Measurements from ENCODE around the gene NR1D1.

Gene NR1D1

DNA sequence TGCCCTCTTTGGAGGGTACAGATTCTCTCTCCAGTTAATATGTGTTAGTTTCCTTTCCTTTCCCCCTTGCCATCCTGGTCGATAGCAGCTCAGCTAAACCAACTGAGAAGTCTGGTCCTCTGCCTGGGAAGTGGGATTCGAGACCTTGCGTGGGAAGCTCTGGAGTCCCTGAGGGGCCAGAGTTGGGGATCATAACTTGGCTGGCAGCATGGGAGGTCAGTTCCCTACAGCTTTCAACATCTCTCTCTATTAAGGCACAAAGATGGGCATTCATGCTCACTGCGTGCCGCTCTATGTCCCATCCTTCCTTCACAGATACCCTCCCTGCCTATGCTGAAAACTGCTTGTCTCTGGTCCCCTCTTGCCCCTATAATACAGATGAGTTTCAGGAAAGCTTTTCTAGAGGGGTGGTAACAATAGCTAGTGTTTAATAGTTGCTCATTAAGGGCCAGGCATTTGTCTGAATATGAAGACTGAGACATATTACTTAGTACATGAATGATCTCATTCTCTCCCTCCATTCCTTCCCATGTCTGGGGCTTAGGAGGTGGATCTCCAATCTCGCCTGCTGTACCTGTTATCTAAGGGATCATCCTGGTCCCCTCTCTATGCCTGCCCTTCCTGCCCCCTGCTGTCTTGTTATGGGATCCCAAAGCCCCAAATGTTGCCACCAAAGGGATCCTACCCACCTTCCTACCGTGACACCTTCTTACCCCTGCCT lies 26.8 kb downstream of the NR1D1 start:
- TF ChIP-seq, protein P1, sequence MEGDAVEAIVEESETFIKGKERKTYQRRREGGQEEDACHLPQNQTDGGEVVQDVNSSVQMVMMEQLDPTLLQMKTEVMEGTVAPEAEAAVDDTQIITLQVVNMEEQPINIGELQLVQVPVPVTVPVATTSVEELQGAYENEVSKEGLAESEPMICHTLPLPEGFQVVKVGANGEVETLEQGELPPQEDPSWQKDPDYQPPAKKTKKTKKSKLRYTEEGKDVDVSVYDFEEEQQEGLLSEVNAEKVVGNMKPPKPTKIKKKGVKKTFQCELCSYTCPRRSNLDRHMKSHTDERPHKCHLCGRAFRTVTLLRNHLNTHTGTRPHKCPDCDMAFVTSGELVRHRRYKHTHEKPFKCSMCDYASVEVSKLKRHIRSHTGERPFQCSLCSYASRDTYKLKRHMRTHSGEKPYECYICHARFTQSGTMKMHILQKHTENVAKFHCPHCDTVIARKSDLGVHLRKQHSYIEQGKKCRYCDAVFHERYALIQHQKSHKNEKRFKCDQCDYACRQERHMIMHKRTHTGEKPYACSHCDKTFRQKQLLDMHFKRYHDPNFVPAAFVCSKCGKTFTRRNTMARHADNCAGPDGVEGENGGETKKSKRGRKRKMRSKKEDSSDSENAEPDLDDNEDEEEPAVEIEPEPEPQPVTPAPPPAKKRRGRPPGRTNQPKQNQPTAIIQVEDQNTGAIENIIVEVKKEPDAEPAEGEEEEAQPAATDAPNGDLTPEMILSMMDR (conservative IDR thresholded peaks at IDR 0.05; ENCODE audit: low read depth) = no peak
- DNase-seq (ENCODE audit: low spot score) = no peak
- POLR2A ChIA-PET (ENCODE audit: low non-redundant PET) = no interaction called here
- H3K27ac ChIP-seq = peak overlapping the region; percentile 95
- CTCF ChIA-PET = interaction anchor here (2.7 to 5.9 kb wide), 3 partner anchors 11 to 46 kb away, joined by 18 to 38 read pairs (median 19); partner anchors contain the start of gene THRA

DNA sequence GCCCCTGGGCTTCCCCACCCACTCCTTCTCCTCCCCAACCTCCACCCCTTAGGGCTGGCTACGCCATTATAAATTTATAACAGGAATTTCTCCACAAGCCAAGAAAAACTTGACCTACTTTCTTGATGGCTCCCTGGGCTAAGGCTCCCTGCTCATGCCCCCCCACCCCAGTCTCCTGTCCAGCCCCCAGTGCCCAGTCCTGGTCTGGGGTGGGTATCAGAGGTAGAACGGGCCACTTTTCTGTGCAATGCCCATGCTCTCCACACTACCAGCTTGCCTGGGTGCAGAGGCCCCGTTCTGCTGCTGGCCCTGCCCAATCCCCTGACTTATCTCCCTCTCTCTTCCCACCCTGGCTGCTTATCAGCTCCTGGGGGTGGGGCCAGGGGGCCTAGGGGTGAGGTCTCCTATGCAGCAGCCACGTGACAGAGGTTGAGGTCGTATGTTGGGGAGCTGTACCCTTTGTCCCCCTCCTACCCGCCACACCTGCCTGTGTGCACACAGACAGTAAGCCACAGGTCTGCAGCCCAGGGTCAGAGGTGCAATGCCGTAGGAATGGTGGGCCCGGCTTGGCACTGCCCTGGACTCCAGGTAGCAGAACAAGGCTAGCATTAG lies 27.5 kb downstream of the NR1D1 start:
- H3K27ac ChIP-seq = peak overlapping the region; percentile 95
- TF ChIP-seq, protein P1 (conservative IDR thresholded peaks at IDR 0.05; ENCODE audit: low read depth) = no peak

DNA sequence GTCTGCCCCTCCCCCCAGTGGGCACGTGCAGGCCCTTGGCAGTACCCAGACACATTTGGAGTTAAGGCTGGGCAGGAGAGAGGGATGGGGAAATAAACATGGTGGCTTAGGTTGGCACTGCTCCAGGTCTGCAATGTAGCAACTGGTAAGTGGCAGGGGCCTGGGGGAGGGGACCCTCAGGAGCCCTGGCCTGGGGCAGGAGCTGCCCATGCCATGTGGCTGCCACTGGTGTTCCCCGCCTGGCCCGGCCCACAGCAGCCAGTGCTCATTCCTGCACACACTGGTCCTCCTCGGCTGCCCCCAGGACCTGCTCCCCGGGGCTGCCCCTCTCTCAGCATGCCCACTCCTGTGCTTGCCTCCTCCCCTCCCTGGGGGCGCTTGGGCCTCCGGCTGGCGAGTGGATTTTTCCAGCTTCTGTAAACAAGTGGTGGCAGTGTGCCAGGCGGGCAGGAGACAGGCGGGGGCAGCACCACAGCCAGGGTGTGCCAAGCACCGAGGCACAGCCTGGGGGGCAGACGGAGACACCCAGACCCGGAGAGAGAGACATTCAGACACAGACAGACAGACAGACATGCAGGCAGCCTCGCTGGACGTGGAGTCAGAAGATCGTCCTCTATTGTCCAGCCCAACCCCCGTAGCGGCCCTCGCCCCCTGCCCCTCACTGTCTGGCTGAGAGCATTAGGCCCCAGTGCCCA lies 28.2 kb downstream of the NR1D1 start:
- no peak for DNase-seq (ENCODE audit: low spot score)
- H3K27ac ChIP-seq = peak overlapping the region; percentile 95
- ChIA-PET CTCF (interaction anchor here (0.8 to 5.9 kb wide), 5 partner anchors 14 to 97 kb away, joined by 3 to 38 read pairs (median 8); no protein-coding TSS in a partner anchor), POLR2A (ENCODE audit: low non-redundant PET) (no interaction called here)
- TF ChIP-seq, protein P1 (conservative IDR thresholded peaks at IDR 0.05; ENCODE audit: low read depth) = no peak

More for the DNA sequence above, 27.5 kb downstream of the NR1D1 start:
- ChIA-PET POLR2A (ENCODE audit: low non-redundant PET) (no interaction called here), CTCF (interaction anchor here (0.8 to 5.9 kb wide), 4 partner anchors 13 to 96 kb away, joined by 3 to 38 read pairs (median 11); no protein-coding TSS in a partner anchor)
- no peak for DNase-seq (ENCODE audit: low spot score)

DNA sequence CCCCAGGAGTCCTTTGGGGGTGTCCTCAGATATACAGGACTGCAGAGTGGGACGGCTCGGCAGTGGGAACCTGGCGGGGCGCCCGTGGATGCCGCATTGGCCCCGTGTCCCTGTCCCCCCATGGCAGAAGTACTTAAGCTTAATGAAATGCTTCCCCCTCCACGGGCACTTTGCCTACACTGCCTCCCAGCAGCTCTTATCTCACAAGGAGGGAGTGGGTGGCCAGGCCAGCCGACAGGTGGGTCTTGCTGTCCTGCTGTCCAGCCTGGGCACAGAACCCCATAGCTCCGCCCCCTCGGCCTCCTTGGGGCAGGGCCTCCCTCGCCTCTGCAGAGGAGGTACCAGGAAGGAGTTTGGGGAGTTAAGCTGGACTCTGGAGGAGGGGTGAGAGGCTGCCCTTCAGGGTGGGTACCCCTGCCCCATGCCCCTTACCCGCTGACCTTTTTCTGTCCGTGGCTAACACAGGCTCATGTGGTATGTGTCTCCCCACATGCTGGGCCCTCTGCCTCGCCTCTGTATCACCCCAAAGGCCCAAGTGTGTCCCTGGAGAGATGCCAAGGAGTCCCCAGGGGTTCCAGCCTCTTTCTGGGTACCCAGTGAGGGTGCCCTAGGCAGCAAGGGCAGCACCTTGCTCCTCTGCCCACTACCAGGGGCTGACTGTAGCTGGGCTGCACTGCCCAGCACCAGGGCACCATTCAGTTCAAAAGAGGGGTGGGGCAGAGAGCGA lies 28.9 kb downstream of the NR1D1 start:
- H3K27ac ChIP-seq = peak overlapping the region; percentile 95
- ChIA-PET POLR2A (ENCODE audit: low non-redundant PET) (no interaction called here), CTCF (interaction anchor here (1.1 to 5.9 kb wide), 2 partner anchors 15 to 58 kb away, joined by 8 to 38 read pairs; no protein-coding TSS in a partner anchor)
- DNase-seq (ENCODE audit: low spot score) = no peak
- TF ChIP-seq, protein P1 (conservative IDR thresholded peaks at IDR 0.05; ENCODE audit: low read depth) = no peak

DNA sequence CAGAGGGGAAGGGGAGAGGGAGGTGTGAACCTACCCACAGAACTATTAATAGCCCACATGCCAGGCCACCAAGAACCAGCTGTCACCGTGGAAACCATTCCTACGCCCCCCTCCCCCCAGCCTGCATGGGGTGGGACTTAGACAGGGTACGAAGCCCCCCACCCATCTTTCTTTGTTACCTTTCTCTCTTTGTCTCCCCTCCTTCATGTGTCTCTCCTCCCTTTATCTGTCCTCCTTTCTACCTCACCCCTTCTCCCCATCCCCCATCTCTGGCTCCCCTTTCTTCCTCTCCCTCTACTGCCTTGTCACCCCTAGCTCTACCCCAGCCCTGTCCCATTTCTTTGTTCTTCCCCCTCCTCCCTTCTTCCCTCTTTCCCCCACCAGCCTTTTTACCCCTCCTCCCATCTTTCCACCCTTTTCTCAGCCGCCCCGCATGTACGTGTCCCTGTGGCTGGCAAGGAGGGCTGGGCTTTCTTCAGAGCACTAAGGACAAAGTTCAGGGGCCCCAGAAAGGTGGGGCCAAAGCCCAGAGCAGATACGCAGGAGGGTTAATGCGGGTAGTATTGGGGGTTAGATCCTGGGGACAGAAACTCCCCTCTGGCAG lies 29.6 kb downstream of the NR1D1 start:
- TF ChIP-seq, protein P1 (conservative IDR thresholded peaks at IDR 0.05; ENCODE audit: low read depth) = no peak
- ChIA-PET CTCF (interaction anchor here (0.7 to 5.9 kb wide), 3 partner anchors 10 to 30 kb away, joined by 3 to 38 read pairs (median 4); partner anchors contain the start of gene NR1D1), POLR2A (ENCODE audit: low non-redundant PET) (no interaction called here)
- no peak for DNase-seq (ENCODE audit: low spot score)
- H3K27ac ChIP-seq = peak overlapping the region; percentile 95

Data from RWPE1 (cell line).